ENCODE results near the gene CMIP.

CMIP gene

GRCh38 chr16:81526199-81526598, 81.6 kb downstream of the CMIP start:
- ATAC-seq = no peak
- no peaks in the 10 kb centered on the region for H3K9me3 Mint-ChIP-seq
- H3K27ac Mint-ChIP-seq = no peak overlapping the region
- H3K4me3 Mint-ChIP-seq = no peak overlapping the region
- H3K4me1 Mint-ChIP-seq = peaks cover 40% of the 10 kb centered on the region
- H3K36me3 Mint-ChIP-seq = peaks cover 32% of the 10 kb centered on the region
- H3K27me3 Mint-ChIP-seq = no peaks in the 10 kb centered on the region

GRCh38 chr16:81526935-81527334, 82.3 kb downstream of the CMIP start:
- ATAC-seq = no peak
- Mint-ChIP-seq H3K27ac (no peak overlapping the region), H3K36me3 (peaks cover 32% of the 10 kb centered on the region), H3K4me1 (peaks cover 35% of the 10 kb centered on the region), H3K4me3 (no peak overlapping the region), H3K27me3 (no peaks in the 10 kb centered on the region), H3K9me3 (no peaks in the 10 kb centered on the region)

DNA sequence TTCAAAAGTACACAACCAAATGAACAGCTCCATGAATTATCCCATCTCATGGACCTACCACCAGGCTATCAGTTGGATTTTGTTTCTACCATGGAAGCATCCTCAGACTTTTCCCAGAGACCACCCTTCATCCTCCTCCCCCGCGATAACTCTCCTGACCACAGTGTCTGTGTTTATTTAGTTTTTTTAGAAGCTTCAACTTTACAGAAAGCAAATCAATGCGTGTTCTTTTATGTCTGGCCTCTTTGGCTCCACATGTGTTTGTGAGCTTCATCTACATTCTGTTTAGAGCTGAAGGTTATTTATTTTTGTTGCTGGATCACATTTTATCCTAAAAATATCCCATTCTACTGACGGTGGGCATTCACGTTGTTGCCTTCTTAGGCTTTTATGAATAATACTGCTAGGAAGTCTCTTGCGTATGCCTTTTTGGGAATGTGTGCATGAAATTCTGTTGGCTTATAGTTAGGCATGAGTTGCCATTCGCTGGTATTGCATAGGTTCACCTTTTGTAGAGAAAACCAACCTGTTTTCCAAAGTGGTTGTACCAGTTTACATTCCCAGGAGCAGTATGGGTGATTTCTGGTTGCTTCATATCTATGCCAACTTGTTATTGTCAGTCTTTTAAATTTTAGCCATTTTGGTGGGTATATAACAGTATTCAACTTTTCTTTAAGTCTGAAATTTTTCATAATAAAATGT, 83.0 kb downstream of the CMIP start:
- Mint-ChIP-seq H3K4me1 (peaks cover 36% of the 10 kb centered on the region), H3K27ac (no peak overlapping the region), H3K4me3 (no peak overlapping the region), H3K27me3 (no peaks in the 10 kb centered on the region), H3K9me3 (no peaks in the 10 kb centered on the region), H3K36me3 (peaks cover 32% of the 10 kb centered on the region)
- no peak for ATAC-seq

- peaks cover 29% of the 10 kb centered on the region for H3K36me3 Mint-ChIP-seq
- no peak for ATAC-seq
- no peaks in the 10 kb centered on the region for H3K9me3 Mint-ChIP-seq
- H3K4me3 Mint-ChIP-seq = no peak overlapping the region
- no peak overlapping the region for H3K27ac Mint-ChIP-seq
- peaks cover 41% of the 10 kb centered on the region for H3K4me1 Mint-ChIP-seq
- no peaks in the 10 kb centered on the region for H3K27me3 Mint-ChIP-seq
Measured at GRCh38 chr16:81528256-81528655, 83.6 kb downstream of the CMIP start.

DNA sequence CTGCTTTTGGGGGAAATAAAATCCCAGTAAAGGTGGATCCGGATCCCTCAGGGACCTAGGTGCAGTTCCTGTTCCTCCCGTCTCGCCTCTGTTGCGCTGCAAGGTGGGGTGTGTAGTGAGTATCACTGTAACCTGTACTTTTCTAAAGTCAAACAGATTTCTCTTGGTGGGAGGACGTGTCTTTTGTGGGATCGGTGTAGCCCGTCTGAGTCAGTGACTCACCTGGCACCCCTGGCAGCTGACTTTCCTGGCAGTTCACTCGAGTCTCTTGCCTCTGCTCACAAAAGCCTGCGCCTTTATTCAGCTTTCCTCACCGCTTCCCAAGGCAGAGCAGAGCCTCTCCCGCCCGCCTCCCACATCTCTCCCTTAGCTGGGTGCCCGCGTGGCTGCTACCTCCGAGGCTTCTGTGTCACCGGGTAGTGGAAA, 85.7 kb downstream of the CMIP start:
- no peak overlapping the region for H3K27ac Mint-ChIP-seq
- H3K36me3 Mint-ChIP-seq = peaks cover 25% of the 10 kb centered on the region
- ATAC-seq = no peak
- H3K4me3 Mint-ChIP-seq = no peak overlapping the region
- H3K27me3 Mint-ChIP-seq = no peaks in the 10 kb centered on the region
- H3K4me1 Mint-ChIP-seq = peaks cover 47% of the 10 kb centered on the region
- H3K9me3 Mint-ChIP-seq = no peaks in the 10 kb centered on the region

DNA sequence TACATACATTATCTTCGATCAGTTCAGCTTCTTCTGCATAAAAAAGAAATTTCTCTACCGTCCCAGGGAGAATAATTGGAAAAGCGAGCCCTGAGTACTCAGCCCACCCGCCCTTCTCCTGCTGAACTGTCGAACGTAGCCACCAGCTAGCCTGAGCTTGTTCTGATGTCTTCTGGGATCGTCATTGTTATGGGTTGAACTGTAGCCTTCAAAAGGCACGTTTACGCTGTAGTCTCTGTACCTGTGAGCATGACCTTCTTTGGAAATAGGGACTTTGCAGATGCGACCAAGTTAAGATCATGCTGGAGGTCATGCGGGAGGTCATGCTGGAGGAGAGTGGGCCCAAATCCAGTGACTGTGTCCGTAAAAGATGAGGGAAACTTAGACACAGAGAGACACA, 86.2 kb downstream of the CMIP start:
- Mint-ChIP-seq H3K4me1 (peaks cover 47% of the 10 kb centered on the region), H3K4me3 (no peak overlapping the region), H3K27me3 (no peaks in the 10 kb centered on the region), H3K9me3 (no peaks in the 10 kb centered on the region), H3K27ac (no peak overlapping the region), H3K36me3 (peaks cover 20% of the 10 kb centered on the region)
- ATAC-seq = no peak

DNA sequence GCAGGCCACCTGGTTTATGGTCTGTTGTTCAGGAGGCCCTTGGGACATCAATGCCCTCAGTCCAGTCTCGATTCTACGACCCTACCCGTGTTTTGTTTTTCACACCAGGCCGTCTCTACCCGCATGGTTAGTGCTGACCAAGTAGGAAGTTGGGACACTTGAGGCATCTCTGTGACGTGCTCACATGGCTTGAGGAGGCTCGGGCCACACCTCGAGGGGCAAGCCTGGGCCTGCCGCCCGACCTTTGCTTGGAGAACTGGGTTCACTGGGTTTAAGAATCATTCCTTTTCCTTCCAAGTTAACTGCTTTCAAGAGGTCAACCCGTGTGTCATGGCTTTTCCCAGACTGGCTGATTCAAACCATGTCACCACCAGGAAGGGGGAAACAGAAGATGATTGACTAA, 86.8 kb downstream of the CMIP start:
- peaks cover 19% of the 10 kb centered on the region for H3K36me3 Mint-ChIP-seq
- no peak overlapping the region for H3K27ac Mint-ChIP-seq
- H3K4me3 Mint-ChIP-seq = no peak overlapping the region
- ATAC-seq = no peak
- H3K9me3 Mint-ChIP-seq = no peaks in the 10 kb centered on the region
- H3K4me1 Mint-ChIP-seq = peaks cover 47% of the 10 kb centered on the region
- no peaks in the 10 kb centered on the region for H3K27me3 Mint-ChIP-seq

GRCh38 chr16:81532491-81533174, 88.0 kb downstream of the CMIP start:
- H3K9me3 Mint-ChIP-seq = no peaks in the 10 kb centered on the region
- H3K4me3 Mint-ChIP-seq = no peak overlapping the region
- H3K4me1 Mint-ChIP-seq = peaks cover 40% of the 10 kb centered on the region
- ATAC-seq = no peak
- H3K27ac Mint-ChIP-seq = no peak overlapping the region
- H3K27me3 Mint-ChIP-seq = no peaks in the 10 kb centered on the region
- H3K36me3 Mint-ChIP-seq = peaks cover 11% of the 10 kb centered on the region

DNA sequence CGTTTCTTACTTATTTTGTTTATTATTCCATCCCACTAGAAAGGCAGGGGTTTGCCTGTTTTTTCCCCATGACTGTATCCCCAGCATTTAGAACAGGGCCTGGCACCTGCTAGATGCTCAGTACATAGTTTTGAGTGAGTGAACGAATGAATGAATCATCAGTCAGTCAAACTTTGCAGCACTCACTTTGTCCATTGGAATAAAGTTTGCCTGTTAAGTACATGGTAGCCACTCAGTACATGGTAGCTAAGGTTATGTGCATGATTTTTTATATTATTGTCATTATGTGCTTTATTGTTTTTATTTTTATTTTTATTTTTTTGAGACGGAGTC, 88.5 kb downstream of the CMIP start:
- Mint-ChIP-seq H3K4me1 (peaks cover 45% of the 10 kb centered on the region), H3K27me3 (no peaks in the 10 kb centered on the region), H3K4me3 (no peak overlapping the region), H3K9me3 (no peaks in the 10 kb centered on the region), H3K36me3 (peaks cover 9% of the 10 kb centered on the region), H3K27ac (no peak overlapping the region)
- ATAC-seq = no peak

GRCh38 chr16:81535679-81536360, 91.2 kb downstream of the CMIP start:
- Mint-ChIP-seq H3K4me3 (no peak overlapping the region), H3K27me3 (no peaks in the 10 kb centered on the region), H3K36me3 (peaks cover 6% of the 10 kb centered on the region), H3K27ac (no peak overlapping the region), H3K9me3 (no peaks in the 10 kb centered on the region), H3K4me1 (peaks cover 43% of the 10 kb centered on the region)
- ATAC-seq = no peak

DNA sequence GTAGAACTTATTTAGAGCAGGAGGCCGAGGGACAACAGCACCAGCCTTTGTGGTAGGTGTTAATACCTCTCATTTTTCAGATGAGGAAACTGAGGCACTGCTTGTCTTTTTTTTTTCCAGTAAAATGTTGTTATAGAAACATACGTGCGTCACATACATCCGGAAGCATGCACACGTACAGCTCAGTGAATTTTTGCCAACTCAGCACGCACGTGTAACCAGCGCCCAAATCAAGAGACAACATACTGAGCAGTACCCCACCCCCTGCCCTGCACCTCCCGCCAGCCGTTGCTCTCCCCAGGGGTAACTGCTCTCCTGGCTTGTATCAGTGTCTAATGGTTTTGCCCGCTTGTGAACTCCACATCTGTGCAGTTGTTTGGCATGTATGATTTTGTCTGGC, 92.0 kb downstream of the CMIP start:
- no peak overlapping the region for H3K4me3 Mint-ChIP-seq
- H3K9me3 Mint-ChIP-seq = no peaks in the 10 kb centered on the region
- no peaks in the 10 kb centered on the region for H3K27me3 Mint-ChIP-seq
- H3K36me3 Mint-ChIP-seq = peaks cover 10% of the 10 kb centered on the region
- H3K27ac Mint-ChIP-seq = no peak overlapping the region
- ATAC-seq = no peak
- H3K4me1 Mint-ChIP-seq = peaks cover 42% of the 10 kb centered on the region

- Mint-ChIP-seq H3K36me3 (peaks cover 10% of the 10 kb centered on the region), H3K4me1 (peaks cover 48% of the 10 kb centered on the region), H3K27ac (no peak overlapping the region), H3K4me3 (no peak overlapping the region), H3K9me3 (no peaks in the 10 kb centered on the region), H3K27me3 (no peaks in the 10 kb centered on the region)
- ATAC-seq = no peak
Measured at GRCh38 chr16:81537721-81538561, 93.3 kb downstream of the CMIP start.

DNA sequence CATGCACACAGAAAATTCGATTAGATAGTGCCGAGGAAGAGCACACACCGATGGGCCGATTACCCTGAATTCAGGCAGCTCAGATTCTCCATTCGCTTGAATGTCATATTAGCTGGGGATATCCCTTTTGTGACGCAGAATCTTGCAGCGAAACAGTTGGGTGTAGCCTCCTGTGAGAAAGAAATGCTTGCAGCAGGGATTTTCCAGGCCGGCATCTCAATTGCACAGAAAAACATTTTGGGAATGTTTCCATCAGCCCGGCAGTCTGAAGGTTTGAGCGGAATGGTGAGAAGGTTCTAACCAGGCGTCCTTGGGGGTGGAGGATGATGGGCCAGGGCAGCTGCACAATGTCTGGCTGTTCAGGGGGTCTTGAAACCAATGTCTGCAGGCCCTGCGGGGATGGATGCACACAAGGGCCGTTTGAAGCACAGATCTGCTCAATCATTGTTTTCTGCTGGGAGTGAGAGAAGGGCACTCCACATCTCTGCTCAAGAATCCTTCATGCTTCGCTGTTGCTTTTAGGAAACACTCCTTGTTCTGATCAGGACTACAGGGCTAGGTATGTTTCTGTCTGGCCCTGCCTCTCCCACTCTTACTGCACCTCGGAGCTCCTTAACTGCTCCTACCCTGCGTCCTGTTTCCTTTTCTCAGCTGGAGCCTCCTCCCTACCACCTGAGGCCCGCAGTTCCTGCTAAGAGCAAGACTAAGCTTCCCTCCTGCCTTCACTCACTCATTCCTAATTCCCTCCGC, 94.6 kb downstream of the CMIP start:
- Mint-ChIP-seq H3K27me3 (no peaks in the 10 kb centered on the region), H3K4me1 (peaks cover 53% of the 10 kb centered on the region), H3K36me3 (peaks cover 10% of the 10 kb centered on the region), H3K9me3 (no peaks in the 10 kb centered on the region), H3K27ac (no peak overlapping the region), H3K4me3 (no peak overlapping the region)
- no peak for ATAC-seq

DNA sequence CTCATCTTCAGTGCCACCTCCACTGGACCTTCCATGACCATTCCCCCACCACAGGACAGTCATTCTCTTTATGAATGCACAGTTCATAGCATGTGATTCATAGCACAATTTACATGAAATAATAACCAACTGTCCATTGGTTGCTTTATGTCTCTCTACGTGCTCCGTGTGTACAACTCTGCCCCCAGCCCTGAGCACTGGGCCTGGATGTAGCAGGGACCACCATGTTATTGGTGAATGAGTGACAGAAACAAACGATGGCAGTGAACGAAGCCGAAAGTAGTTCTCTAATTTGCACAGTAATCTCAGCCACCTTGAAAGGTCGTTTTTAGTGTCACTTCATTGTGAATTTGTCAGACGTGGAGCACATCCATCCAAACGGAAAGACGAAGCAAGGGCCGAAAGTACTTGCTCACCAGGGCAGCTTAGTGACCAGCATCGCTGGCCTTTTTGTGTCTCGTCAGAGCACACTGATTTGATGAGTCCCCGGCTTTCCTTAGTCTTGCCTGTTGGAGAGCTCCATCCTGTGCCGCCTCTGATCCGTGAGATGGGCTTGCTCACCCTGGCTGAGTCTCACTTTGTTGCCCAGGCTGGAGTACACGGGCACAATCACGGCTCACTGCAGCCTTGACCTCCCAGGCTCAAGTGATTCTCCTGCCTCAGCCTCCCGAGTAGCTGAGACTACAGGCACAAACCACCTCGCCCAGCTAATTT, 95.3 kb downstream of the CMIP start:
- Mint-ChIP-seq H3K27me3 (no peaks in the 10 kb centered on the region), H3K36me3 (peaks cover 10% of the 10 kb centered on the region), H3K27ac (no peak overlapping the region), H3K9me3 (no peaks in the 10 kb centered on the region), H3K4me1 (peaks cover 60% of the 10 kb centered on the region), H3K4me3 (no peak overlapping the region)
- no peak for ATAC-seq
